Trophoblast cell (in vitro differentiated cells and primary cell): ENCODE measurements around the gene NSUN7.
A peak's percentile ranks its signal among the peaks of the same experiment; 100 is the strongest.

Source experiments
- DNase-seq, 2 donors: peaks; one replicate each; pipeline ENCODE4 v3.0.0-alpha.2; 2016
- H2AFZ ChIP-seq: 2 replicates; pipeline ENCODE4 v1.6.1; 2013; ENCODE audit warnings: low read length, moderate library complexity, mild to moderate bottlenecking; ENCODE audit not compliant: insufficient read depth, poor library complexity
- H2AK5ac ChIP-seq: 2 replicates; pipeline ENCODE4 v1.6.1; 2013; ENCODE audit warnings: mild to moderate bottlenecking, low read length
- H2BK120ac ChIP-seq: 2 replicates; pipeline ENCODE4 v1.6.1; 2013; ENCODE audit warnings: low read length, mild to moderate bottlenecking, moderate library complexity; ENCODE audit not compliant: insufficient read depth, poor library complexity
- H2BK12ac ChIP-seq: 2 replicates; pipeline ENCODE4 v1.6.1; 2013; ENCODE audit warnings: mild to moderate bottlenecking, low read length, moderate library complexity
- H2BK5ac ChIP-seq: 2 replicates; pipeline ENCODE4 v1.6.1; 2013; ENCODE audit warnings: low read length, low read depth, moderate library complexity, mild to moderate bottlenecking; ENCODE audit not compliant: poor library complexity
- H3K14ac ChIP-seq: 2 replicates; pipeline ENCODE4 v1.6.1; 2013; ENCODE audit warnings: mild to moderate bottlenecking, low read length
- H3K18ac ChIP-seq: 2 replicates; pipeline ENCODE4 v1.6.1; 2013; ENCODE audit warnings: mild to moderate bottlenecking, low read length
- H3K23ac ChIP-seq: 2 replicates; pipeline ENCODE4 v1.6.1; 2013; ENCODE audit warnings: low read length
- H3K27ac ChIP-seq: 2 replicates; pipeline ENCODE4 v1.5.1; 2013; ENCODE audit warnings: low read depth, mild to moderate bottlenecking, inconsistent platforms, low read length, moderate library complexity
- H3K27me3 ChIP-seq: 2 replicates; pipeline ENCODE4 v1.6.1; 2013; ENCODE audit warnings: inconsistent platforms, mild to moderate bottlenecking, low read length, moderate library complexity; ENCODE audit not compliant: insufficient read depth
- H3K36me3 ChIP-seq, 2 experiments: 1 replicate in 1 of 2; 2 replicates in 1 of 2; pipeline ENCODE4 v1.6.1; 2013; ENCODE audit warnings: low read length in 2 of 2, mild to moderate bottlenecking in 2 of 2, moderate library complexity in 1 of 2; ENCODE audit not compliant: insufficient read depth in 2 of 2, control insufficient read depth in 1 of 2
- H3K4ac ChIP-seq: 2 replicates; pipeline ENCODE4 v1.6.1; 2013; ENCODE audit warnings: low read depth, mild to moderate bottlenecking, low read length, moderate library complexity
- H3K4me1 ChIP-seq, 2 experiments: 1 replicate in 1 of 2; 2 replicates in 1 of 2; pipeline ENCODE4 v1.6.1; 2013; ENCODE audit warnings: low read length in 2 of 2, mild to moderate bottlenecking in 2 of 2, moderate library complexity in 1 of 2; ENCODE audit not compliant: insufficient read depth in 2 of 2, control insufficient read depth in 1 of 2
- H3K4me2 ChIP-seq: 2 replicates; pipeline ENCODE4 v1.6.1; 2013; ENCODE audit warnings: inconsistent platforms, mild to moderate bottlenecking, low read length, moderate library complexity
- H3K4me3 ChIP-seq: 2 replicates; pipeline ENCODE4 v1.5.1; 2013; ENCODE audit warnings: mild to moderate bottlenecking, low read depth, low read length, inconsistent platforms
- H3K79me1 ChIP-seq: one replicate; pipeline ENCODE4 v1.6.1; 2013; ENCODE audit warnings: low read length
- H3K79me2 ChIP-seq: 2 replicates; pipeline ENCODE4 v1.6.1; 2013; ENCODE audit warnings: low read length, mild to moderate bottlenecking; ENCODE audit not compliant: control insufficient read depth, insufficient read depth, poor library complexity
- H3K9ac ChIP-seq: 2 replicates; pipeline ENCODE4 v1.6.1; 2013; ENCODE audit warnings: mild to moderate bottlenecking, low read length
- H3K9me3 ChIP-seq: 2 replicates; pipeline ENCODE4 v1.6.1; 2013; ENCODE audit warnings: low read depth, mild to moderate bottlenecking, control low read depth, inconsistent platforms, low read length; ENCODE audit not compliant: insufficient read depth
- H4K12ac ChIP-seq: 2 replicates; pipeline ENCODE4 v1.6.1; 2013; ENCODE audit warnings: low read depth, mild to moderate bottlenecking, low read length, moderate library complexity
- H4K8ac ChIP-seq: 2 replicates; pipeline ENCODE4 v1.6.1; 2013; ENCODE audit warnings: low read depth, mild to moderate bottlenecking, low read length, moderate library complexity
- H4K91ac ChIP-seq: one replicate; pipeline ENCODE4 v1.6.1; 2013; ENCODE audit warnings: low read depth, mild to moderate bottlenecking, low read length, moderate library complexity
- WGBS: extraction: QIAGEN DNeasy Blood & Tissue Kit; methylation state at CpG from one replicate; pipeline ENCODE4 v1.1.7; 2013; ENCODE audit warnings: missing lambda C conversion rate; ENCODE audit not compliant: insufficient read length, insufficient coverage; ENCODE audit errors: extremely low coverage; 5-methylcytosine and 5-hydroxymethylcytosine counted together

NSUN7 gene

DNA sequence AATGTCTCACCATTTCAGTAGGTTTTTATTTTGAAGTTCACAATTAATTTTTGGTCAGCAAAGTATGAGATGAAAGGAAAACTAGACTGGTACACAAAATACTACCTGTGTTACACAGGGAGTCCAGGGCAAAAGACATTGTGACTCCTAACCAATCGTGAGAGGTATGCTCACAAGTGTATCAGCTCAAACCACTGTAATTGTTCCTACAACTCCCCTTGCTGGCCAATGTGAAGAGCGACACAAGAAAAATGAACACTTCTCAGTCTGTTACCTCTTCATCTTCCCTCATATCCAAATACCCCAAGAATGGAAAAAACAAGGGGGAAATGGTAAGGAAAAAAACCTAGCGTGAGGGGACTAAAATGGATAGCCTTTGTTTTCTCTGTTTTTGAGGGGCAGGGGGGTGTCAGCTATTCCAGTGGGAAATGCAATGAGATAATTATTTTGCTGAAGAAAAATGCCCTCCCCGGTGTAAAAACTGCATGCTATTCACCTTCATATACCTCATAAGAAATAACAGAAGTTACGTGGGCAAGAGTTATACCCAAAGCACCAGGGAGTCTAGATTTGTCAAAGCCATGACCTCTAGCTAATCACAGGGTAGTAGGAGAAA lies 30.6 kb upstream of the NSUN7 start:
- H3K4me1 ChIP-seq, result peaks cover 0 to 7% of the 10 kb centered on the region in 2 experiments
- H2BK120ac ChIP-seq, result no peak overlapping the region
- no peak overlapping the region for H4K12ac ChIP-seq
- no peak overlapping the region for H3K4ac ChIP-seq
- no peak overlapping the region for H3K4me3 ChIP-seq
- no peaks in the 10 kb centered on the region for H3K79me2 ChIP-seq
- no peak overlapping the region for H4K91ac ChIP-seq
- H3K18ac ChIP-seq, result no peak overlapping the region
- no CpG with 5 or more reads among the region's 5 CpGs for WGBS
- no peak overlapping the region for H4K8ac ChIP-seq
- no peak overlapping the region for H3K9ac ChIP-seq
- H3K4me2 ChIP-seq, result no peak overlapping the region
- H2BK5ac ChIP-seq, result no peak overlapping the region
- no peak overlapping the region for H2BK12ac ChIP-seq
- no peak overlapping the region for H3K14ac ChIP-seq
- H2AK5ac ChIP-seq, result no peak overlapping the region
- DNase-seq, result peak; percentile 34 to 70
- no peaks in the 10 kb centered on the region for H3K27me3 ChIP-seq
- H2AFZ ChIP-seq, result no peak overlapping the region
- H3K27ac ChIP-seq, result no peak overlapping the region
- H3K23ac ChIP-seq, result no peak overlapping the region
- no peaks in the 10 kb centered on the region for H3K36me3 ChIP-seq
- H3K9me3 ChIP-seq, result no peaks in the 10 kb centered on the region
- H3K79me1 ChIP-seq, result no peaks in the 10 kb centered on the region

DNA sequence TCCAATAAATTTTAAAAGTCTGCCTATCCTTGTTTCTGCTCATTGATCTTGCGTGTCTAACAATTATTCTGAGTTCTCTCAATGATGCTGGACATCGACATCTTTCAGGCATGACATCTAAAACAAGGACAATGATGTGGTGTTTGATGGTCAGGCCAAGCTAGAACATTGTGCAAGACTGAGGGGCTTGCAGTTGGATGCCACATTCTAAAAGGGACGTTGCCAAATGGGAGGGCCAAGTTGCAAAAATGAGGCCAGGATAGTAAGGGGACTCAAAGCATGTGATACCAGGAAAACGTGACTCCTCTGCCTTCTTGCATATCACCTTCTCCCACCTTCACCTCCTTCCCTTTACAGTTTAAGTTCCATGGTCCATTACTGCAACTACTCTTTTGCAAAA lies 29.4 kb upstream of the NSUN7 start:
- no peak overlapping the region for H2AFZ ChIP-seq
- H3K4me2 ChIP-seq, result no peak overlapping the region
- H4K8ac ChIP-seq, result no peak overlapping the region
- no peak overlapping the region for H3K27ac ChIP-seq
- H3K79me2 ChIP-seq, result no peaks in the 10 kb centered on the region
- no peak overlapping the region for H2BK120ac ChIP-seq
- H3K9me3 ChIP-seq, result no peaks in the 10 kb centered on the region
- no peak overlapping the region for H3K9ac ChIP-seq
- no peak for DNase-seq
- H3K18ac ChIP-seq, result no peak overlapping the region
- peaks cover 0 to 7% of the 10 kb centered on the region in 2 experiments for H3K4me1 ChIP-seq
- no peak overlapping the region for H2AK5ac ChIP-seq
- H3K4ac ChIP-seq, result no peak overlapping the region
- no CpG with 5 or more reads among the region's 4 CpGs for WGBS
- no peaks in the 10 kb centered on the region for H3K36me3 ChIP-seq
- H2BK5ac ChIP-seq, result no peak overlapping the region
- no peak overlapping the region for H3K4me3 ChIP-seq
- H2BK12ac ChIP-seq, result no peak overlapping the region
- H3K79me1 ChIP-seq, result no peaks in the 10 kb centered on the region
- H3K14ac ChIP-seq, result no peak overlapping the region
- H4K12ac ChIP-seq, result no peak overlapping the region
- H3K23ac ChIP-seq, result no peak overlapping the region
- H3K27me3 ChIP-seq, result no peaks in the 10 kb centered on the region
- no peak overlapping the region for H4K91ac ChIP-seq

DNA sequence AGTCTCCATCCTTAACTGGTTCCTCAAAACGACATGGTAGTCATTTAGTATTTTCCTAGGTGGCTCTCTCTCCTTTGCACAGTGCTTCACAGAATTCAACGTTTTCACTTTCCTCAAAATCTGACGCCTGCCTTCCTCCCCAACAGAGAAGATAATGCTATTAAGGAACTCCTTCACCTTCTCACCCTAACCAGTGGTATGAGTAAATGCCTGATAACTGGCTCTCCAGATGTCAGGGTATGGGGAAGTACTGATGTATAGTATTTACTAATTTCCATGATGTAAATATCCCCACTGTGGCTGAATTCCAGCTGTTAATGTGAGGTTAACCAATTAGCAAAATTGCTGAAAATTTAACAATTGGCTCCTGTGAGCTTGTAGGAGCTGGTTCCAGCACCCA lies 28.8 kb upstream of the NSUN7 start:
- H3K9ac ChIP-seq, result no peak overlapping the region
- H3K23ac ChIP-seq, result no peak overlapping the region
- H3K27ac ChIP-seq, result no peak overlapping the region
- H2BK5ac ChIP-seq, result no peak overlapping the region
- no peak overlapping the region for H3K18ac ChIP-seq
- H3K14ac ChIP-seq, result no peak overlapping the region
- no peak overlapping the region for H2BK12ac ChIP-seq
- H3K4me1 ChIP-seq, result peaks cover 0 to 7% of the 10 kb centered on the region in 2 experiments
- WGBS, result no CpG with 5 or more reads among the region's 3 CpGs
- H3K36me3 ChIP-seq, result no peaks in the 10 kb centered on the region
- H3K79me1 ChIP-seq, result no peaks in the 10 kb centered on the region
- H3K4me2 ChIP-seq, result no peak overlapping the region
- H4K12ac ChIP-seq, result no peak overlapping the region
- no peak overlapping the region for H2AK5ac ChIP-seq
- H2AFZ ChIP-seq, result no peak overlapping the region
- H3K4me3 ChIP-seq, result no peak overlapping the region
- H3K4ac ChIP-seq, result no peak overlapping the region
- no peak overlapping the region for H4K91ac ChIP-seq
- no peak overlapping the region for H4K8ac ChIP-seq
- DNase-seq, result no peak
- no peak overlapping the region for H2BK120ac ChIP-seq
- no peaks in the 10 kb centered on the region for H3K27me3 ChIP-seq
- H3K9me3 ChIP-seq, result no peaks in the 10 kb centered on the region
- no peaks in the 10 kb centered on the region for H3K79me2 ChIP-seq

DNA sequence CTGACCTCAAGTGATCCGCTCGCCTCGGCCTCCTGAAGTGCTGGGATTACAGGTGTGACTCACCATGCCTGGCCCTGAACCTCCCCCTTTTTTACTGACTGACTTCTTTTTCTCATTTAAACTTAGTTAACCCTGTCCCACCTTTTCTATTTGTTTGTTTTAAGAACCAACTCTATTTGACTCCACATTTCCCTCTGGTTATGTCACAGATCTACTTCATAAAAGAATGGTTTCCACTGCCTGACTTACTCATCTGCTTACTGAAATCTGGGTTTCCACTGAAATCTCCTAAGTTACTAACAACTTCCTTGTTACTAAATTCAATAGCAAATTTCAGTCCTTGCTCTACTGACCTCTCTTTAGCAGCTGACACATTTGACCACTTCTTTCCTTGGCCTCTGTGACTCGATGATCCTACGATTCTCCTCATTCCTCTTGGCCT lies 28.0 kb upstream of the NSUN7 start:
- H2BK12ac ChIP-seq, result no peak overlapping the region
- H3K4me3 ChIP-seq, result no peak overlapping the region
- WGBS, result no CpG with 5 or more reads among the region's 5 CpGs
- no peak overlapping the region for H3K27ac ChIP-seq
- no peaks in the 10 kb centered on the region for H3K27me3 ChIP-seq
- H2BK120ac ChIP-seq, result no peak overlapping the region
- H3K14ac ChIP-seq, result no peak overlapping the region
- H3K18ac ChIP-seq, result no peak overlapping the region
- peaks cover 0 to 7% of the 10 kb centered on the region in 2 experiments for H3K4me1 ChIP-seq
- no peak overlapping the region for H4K91ac ChIP-seq
- no peaks in the 10 kb centered on the region for H3K79me1 ChIP-seq
- no peak overlapping the region for H2AFZ ChIP-seq
- no peak overlapping the region for H3K4ac ChIP-seq
- no peak overlapping the region for H4K8ac ChIP-seq
- H2AK5ac ChIP-seq, result no peak overlapping the region
- no peak overlapping the region for H3K23ac ChIP-seq
- no peak overlapping the region for H3K4me2 ChIP-seq
- H3K79me2 ChIP-seq, result no peaks in the 10 kb centered on the region
- no peak overlapping the region for H4K12ac ChIP-seq
- no peak overlapping the region for H2BK5ac ChIP-seq
- H3K9me3 ChIP-seq, result no peaks in the 10 kb centered on the region
- no peak overlapping the region for H3K9ac ChIP-seq
- H3K36me3 ChIP-seq, result no peaks in the 10 kb centered on the region
- peak in 1 of 2 donors; percentile 51 for DNase-seq
